Activated naive CD4-positive, alpha-beta T cell treated with anti-CD3 and anti-CD28 coated beads, Interleukin-2, amount 10 ng/mL, durations not matched to agents 7 days and 5 days (primary cell): Measurements from ENCODE around the gene EHBP1.

ENCODE experiments used
- CTCF ChIA-PET: fragments of 350-600 bp; sonication (Branson Sonifier 250); formaldehyde crosslinking; loops from one replicate; lab custom pipeline; 2021; ENCODE audit warnings: antibody characterized with exemption; lab: Charles Lee
- DNase-seq: peaks from one replicate; pipeline ENCODE4 v3.0.0-alpha.2; 2020
- H3K27ac Mint-ChIP-seq: one replicate; pipeline ENCODE4 v1.8.0; 2021; ENCODE audit warnings: mild to moderate bottlenecking, moderate library complexity, mixed read lengths
- H3K27me3 Mint-ChIP-seq: one replicate; pipeline ENCODE4 v1.8.0; 2021; ENCODE audit warnings: mild to moderate bottlenecking, mixed read lengths
- H3K36me3 Mint-ChIP-seq: one replicate; pipeline ENCODE4 v1.8.0; 2021; ENCODE audit warnings: mixed read lengths
- H3K4me1 Mint-ChIP-seq: one replicate; pipeline ENCODE4 v1.8.0; 2021; ENCODE audit warnings: mixed read lengths
- H3K4me3 Mint-ChIP-seq: one replicate; pipeline ENCODE4 v1.8.0; 2021; ENCODE audit warnings: mild to moderate bottlenecking, moderate library complexity, mixed read lengths
- H3K9me3 Mint-ChIP-seq: one replicate; pipeline ENCODE4 v1.8.0; 2021; ENCODE audit warnings: mixed read lengths

EHBP1 gene

GRCh38 chr2:63092401-63092800, 386.9 kb downstream of the EHBP1 start:
- Mint-ChIP-seq H3K36me3 (no peaks in the 10 kb centered on the region), H3K27me3 (no peaks in the 10 kb centered on the region), H3K4me3 (no peak overlapping the region), H3K27ac (no peak overlapping the region), H3K9me3 (no peaks in the 10 kb centered on the region), H3K4me1 (no peaks in the 10 kb centered on the region)
- CTCF ChIA-PET = no interaction called here
- no peak for DNase-seq

- H3K9me3 Mint-ChIP-seq = no peaks in the 10 kb centered on the region
- H3K36me3 Mint-ChIP-seq = no peaks in the 10 kb centered on the region
- no peaks in the 10 kb centered on the region for H3K27me3 Mint-ChIP-seq
- DNase-seq = no peak
- no peaks in the 10 kb centered on the region for H3K4me1 Mint-ChIP-seq
- no peak overlapping the region for H3K4me3 Mint-ChIP-seq
- no peak overlapping the region for H3K27ac Mint-ChIP-seq
- CTCF ChIA-PET = no interaction called here
These were observed 387.3 kb downstream of the EHBP1 start for GRCh38 chr2:63092857-63093256.

- CTCF ChIA-PET = no interaction called here
- H3K9me3 Mint-ChIP-seq = no peaks in the 10 kb centered on the region
- H3K4me3 Mint-ChIP-seq = no peak overlapping the region
- no peaks in the 10 kb centered on the region for H3K4me1 Mint-ChIP-seq
- no peak overlapping the region for H3K27ac Mint-ChIP-seq
- no peaks in the 10 kb centered on the region for H3K36me3 Mint-ChIP-seq
- no peak for DNase-seq
- no peaks in the 10 kb centered on the region for H3K27me3 Mint-ChIP-seq
These were observed 388.0 kb downstream of the EHBP1 start for GRCh38 chr2:63093502-63093901.
